Neutrophil (primary cell): ENCODE measurements around the gene FAM151B.

Experiments used
- H3K27ac ChIP-seq: fragments of 200-600 bp; sonication (generic); 2 replicates; pipeline ENCODE4 v1.5.1; 2016; ENCODE audit warnings: mild to moderate bottlenecking, moderate library complexity
- H3K27me3 ChIP-seq: fragments of 200-600 bp; sonication (generic); 2 replicates; pipeline ENCODE4 v1.6.0; 2016; ENCODE audit warnings: mild to moderate bottlenecking
- H3K36me3 ChIP-seq: fragments of 200-600 bp; sonication (generic); 2 replicates; pipeline ENCODE4 v1.5.1; 2017
- H3K4me1 ChIP-seq, 2 experiments: fragments of 200-600 bp in 1 of 2; sonication (generic) in 1 of 2; 1 replicate in 1 of 2; 2 replicates in 1 of 2; pipeline versions ENCODE4 v1.5.1 to v1.6.1; 2013 to 2016; ENCODE audit warnings: low read depth in 1 of 2, low read length in 1 of 2, mild to moderate bottlenecking in 1 of 2, moderate library complexity in 1 of 2; ENCODE audit not compliant: control insufficient read depth in 1 of 2, insufficient read depth in 1 of 2
- H3K4me3 ChIP-seq, 2 experiments: fragments of 200-600 bp in 1 of 2; sonication (generic) in 1 of 2; 1 replicate in 1 of 2; 2 replicates in 1 of 2; pipeline ENCODE4 v1.5.1; 2013 to 2016; ENCODE audit warnings: low read depth in 1 of 2, low read length in 1 of 2, mild to moderate bottlenecking in 1 of 2, moderate library complexity in 1 of 2
- H3K9me3 ChIP-seq: fragments of 200-600 bp; sonication (generic); 2 replicates; pipeline ENCODE4 v1.5.1; 2016
- CTCF ChIP-seq: fragments of 200-600 bp; sonication (generic); IDR thresholded peaks from 2 replicates; pipeline ENCODE4 v1.5.1; 2016; ENCODE audit warnings: antibody characterized with exemption

Gene FAM151B

GRCh38 chr5:80541392-80541791, 53.5 kb downstream of the FAM151B start:
- no peak for TF ChIP-seq CTCF
- H3K9me3 ChIP-seq, result no peaks in the 10 kb centered on the region
- H3K27ac ChIP-seq, result no peak overlapping the region

GRCh38 chr5:80554646-80555045, 66.7 kb downstream of the FAM151B start:
- H3K4me1 ChIP-seq, result no peaks in the 10 kb centered on the region
- no peak overlapping the region for H3K27ac ChIP-seq
- H3K36me3 ChIP-seq, result no peaks in the 10 kb centered on the region
- no peak for TF ChIP-seq CTCF
- H3K27me3 ChIP-seq, result peaks cover 49% of the 10 kb centered on the region
- no peaks in the 10 kb centered on the region for H3K9me3 ChIP-seq
- H3K4me3 ChIP-seq, result no peak overlapping the region

More at GRCh38 chr5:80541392-80541791, 53.5 kb downstream of the FAM151B start:
- no peak overlapping the region for H3K4me3 ChIP-seq
- no peaks in the 10 kb centered on the region for H3K4me1 ChIP-seq
- no peaks in the 10 kb centered on the region for H3K27me3 ChIP-seq
- H3K36me3 ChIP-seq, result peaks cover 10% of the 10 kb centered on the region

GRCh38 chr5:80555099-80555498, 67.2 kb downstream of the FAM151B start:
- H3K27ac ChIP-seq, result no peak overlapping the region
- H3K9me3 ChIP-seq, result no peaks in the 10 kb centered on the region
- no peaks in the 10 kb centered on the region for H3K4me1 ChIP-seq
- no peak overlapping the region for H3K4me3 ChIP-seq
- TF ChIP-seq CTCF, result no peak
- no peaks in the 10 kb centered on the region for H3K36me3 ChIP-seq
- H3K27me3 ChIP-seq, result peaks cover 52% of the 10 kb centered on the region

GRCh38 chr5:80559244-80559643, 71.3 kb downstream of the FAM151B start:
- Histone ChIP-seq H3K4me3 (no peak overlapping the region), H3K9me3 (no peaks in the 10 kb centered on the region), H3K27me3 (peaks cover 85% of the 10 kb centered on the region), H3K4me1 (no peaks in the 10 kb centered on the region), H3K27ac (no peak overlapping the region), H3K36me3 (no peaks in the 10 kb centered on the region)
- no peak for TF ChIP-seq CTCF

GRCh38 chr5:80565330-80565729, 77.4 kb downstream of the FAM151B start:
- Histone ChIP-seq H3K9me3 (no peaks in the 10 kb centered on the region), H3K27ac (no peak overlapping the region), H3K36me3 (peaks cover 8% of the 10 kb centered on the region), H3K4me3 (no peak overlapping the region), H3K27me3 (peaks cover 93% of the 10 kb centered on the region), H3K4me1 (peaks cover 14 to 15% of the 10 kb centered on the region in 2 experiments)
- no peak for TF ChIP-seq CTCF
